ENCODE data around the gene RALBP1. TPM values are rescaled to one million over a fixed set of nuclear protein-coding genes. Genes with fewer than 3 reads are reported as not detected.

RALBP1 gene
- polyA plus RNA-seq, 1 experiment, result 45.2 TPM

DNA sequence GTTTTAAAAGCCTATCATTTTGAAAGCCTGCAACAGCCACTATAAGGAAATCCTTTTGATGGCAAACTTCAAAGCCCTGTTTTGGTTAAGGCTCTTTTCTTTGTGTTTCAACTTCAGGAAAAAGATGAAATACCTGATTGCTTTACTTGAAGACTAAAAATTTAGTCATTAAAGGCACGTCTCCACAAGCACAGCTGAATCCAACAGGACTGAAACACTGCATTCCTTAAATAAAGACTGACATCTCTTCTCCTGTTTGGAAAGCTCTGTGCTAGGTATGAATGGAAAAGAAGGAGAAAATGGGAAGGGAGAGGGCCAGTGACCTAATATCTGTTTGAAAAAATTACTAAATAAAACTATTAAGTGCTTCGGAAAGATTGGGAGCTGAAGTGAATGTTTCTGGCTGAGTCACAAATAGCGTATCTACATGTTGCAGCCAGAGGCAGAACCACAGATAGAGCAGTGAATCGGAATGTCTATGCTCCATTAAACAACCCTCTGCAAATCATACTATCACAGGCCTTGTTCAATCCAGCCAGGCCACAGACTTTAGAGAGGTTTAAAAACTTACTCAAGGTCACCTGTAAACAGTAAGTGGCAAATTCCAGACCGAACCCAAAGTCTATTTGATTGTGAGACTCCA, 21.1 kb upstream of the RALBP1 start:
- POLR2A ChIA-PET, result no interaction called here
- Histone ChIP-seq H3K27me3 (ENCODE audit: control insufficient read depth, insufficient read depth, low read length) (peaks cover 2% of the 10 kb centered on the region), H3K4me3 (ENCODE audit: low read depth, low read length) (no peak overlapping the region), H3K36me3 (ENCODE audit: control insufficient read depth, insufficient read depth, low read length) (no peaks in the 10 kb centered on the region)
- DNase-seq (ENCODE audit: low read depth), result no peak
- TF ChIP-seq, protein P1, sequence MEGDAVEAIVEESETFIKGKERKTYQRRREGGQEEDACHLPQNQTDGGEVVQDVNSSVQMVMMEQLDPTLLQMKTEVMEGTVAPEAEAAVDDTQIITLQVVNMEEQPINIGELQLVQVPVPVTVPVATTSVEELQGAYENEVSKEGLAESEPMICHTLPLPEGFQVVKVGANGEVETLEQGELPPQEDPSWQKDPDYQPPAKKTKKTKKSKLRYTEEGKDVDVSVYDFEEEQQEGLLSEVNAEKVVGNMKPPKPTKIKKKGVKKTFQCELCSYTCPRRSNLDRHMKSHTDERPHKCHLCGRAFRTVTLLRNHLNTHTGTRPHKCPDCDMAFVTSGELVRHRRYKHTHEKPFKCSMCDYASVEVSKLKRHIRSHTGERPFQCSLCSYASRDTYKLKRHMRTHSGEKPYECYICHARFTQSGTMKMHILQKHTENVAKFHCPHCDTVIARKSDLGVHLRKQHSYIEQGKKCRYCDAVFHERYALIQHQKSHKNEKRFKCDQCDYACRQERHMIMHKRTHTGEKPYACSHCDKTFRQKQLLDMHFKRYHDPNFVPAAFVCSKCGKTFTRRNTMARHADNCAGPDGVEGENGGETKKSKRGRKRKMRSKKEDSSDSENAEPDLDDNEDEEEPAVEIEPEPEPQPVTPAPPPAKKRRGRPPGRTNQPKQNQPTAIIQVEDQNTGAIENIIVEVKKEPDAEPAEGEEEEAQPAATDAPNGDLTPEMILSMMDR (IDR thresholded peaks at IDR 0.05; ENCODE audit: insufficient read depth, low read depth, low read length), result no peak
- CTCF ChIA-PET, result interaction anchor here (1.6 kb wide), 1 partner anchor 10 kb away, joined by 4 read pairs; no protein-coding TSS in a partner anchor

DNA sequence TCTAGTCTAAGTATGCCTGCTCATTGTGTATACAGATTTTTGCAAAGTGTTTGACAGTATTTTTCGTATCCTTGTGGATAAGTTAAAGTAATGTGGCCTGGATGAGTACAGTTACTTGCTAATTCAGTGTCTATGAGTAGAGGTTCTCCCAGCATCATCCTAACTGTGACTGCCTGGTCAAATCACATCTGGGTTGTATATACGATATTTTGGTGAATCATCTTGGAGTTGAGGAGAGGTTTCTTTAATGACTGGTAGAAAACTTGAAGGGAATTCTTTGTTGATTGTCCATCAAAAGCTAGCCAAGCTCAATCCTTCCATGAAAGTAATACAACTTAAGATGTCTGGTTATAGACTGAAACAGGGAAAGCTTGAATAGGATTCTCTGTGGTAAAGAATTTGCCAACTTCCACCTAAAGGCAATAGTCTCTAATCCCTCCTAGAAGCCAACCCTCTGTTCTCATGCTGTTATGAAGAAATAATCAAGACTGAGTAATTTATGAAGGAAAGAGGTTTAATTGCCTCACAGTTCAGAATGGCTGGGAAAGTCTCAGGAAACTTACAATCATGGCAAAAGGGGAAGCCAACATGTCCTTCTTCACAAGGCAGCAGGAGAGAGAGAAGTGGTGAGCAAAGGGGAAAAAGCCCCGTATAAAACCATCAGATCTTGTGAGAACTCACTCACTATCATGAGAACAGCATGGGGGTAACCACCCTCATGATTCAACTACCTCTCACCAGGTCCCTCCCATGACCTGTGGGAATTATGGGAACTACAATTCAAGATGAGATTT, 19.4 kb upstream of the RALBP1 start:
- TF ChIP-seq, protein P1 (IDR thresholded peaks at IDR 0.05; ENCODE audit: insufficient read depth, low read depth, low read length), result no peak
- Histone ChIP-seq H3K36me3 (ENCODE audit: control insufficient read depth, insufficient read depth, low read length) (no peaks in the 10 kb centered on the region), H3K4me3 (ENCODE audit: low read depth, low read length) (no peak overlapping the region), H3K27me3 (ENCODE audit: control insufficient read depth, insufficient read depth, low read length) (peaks cover under 1% of the 10 kb centered on the region; the same call in 1 of the 2 replicates)
- POLR2A ChIA-PET, result no interaction called here
- DNase-seq (ENCODE audit: low read depth), result no peak
- CTCF ChIA-PET, result interaction anchor here (0.6 kb wide), 1 partner anchor 82 kb away, joined by 3 read pairs; no protein-coding TSS in a partner anchor

DNA sequence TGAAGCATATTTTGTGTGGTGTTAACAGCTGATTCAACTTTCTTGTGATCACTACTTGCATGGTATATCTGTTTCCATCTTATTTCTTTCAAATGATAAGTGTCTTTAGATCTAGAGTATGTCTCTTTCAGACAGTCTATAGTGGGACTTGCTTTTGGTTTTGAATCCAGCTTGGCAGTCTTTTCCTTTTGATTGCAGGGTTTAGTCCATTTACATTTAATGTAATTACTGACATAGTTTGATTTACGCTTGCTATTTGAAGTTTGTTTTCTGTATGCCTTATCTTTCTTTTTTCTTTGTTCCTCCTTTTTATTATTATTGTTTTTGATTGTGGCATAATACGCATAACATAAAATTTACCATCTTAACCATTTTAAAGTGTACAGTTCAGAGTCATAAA, 9.2 kb upstream of the RALBP1 start:
- ChIA-PET POLR2A (no interaction called here), CTCF (interaction anchor here (0.6 kb wide), 1 partner anchor 1463 kb away, joined by 3 read pairs; no protein-coding TSS in a partner anchor)
- 0 out of 2 replicates have a peak, but pooled peaks cover 2% of the 10 kb centered on the region for H3K27me3 ChIP-seq (ENCODE audit: control insufficient read depth, insufficient read depth, low read length)
- no peaks in the 10 kb centered on the region for H3K36me3 ChIP-seq (ENCODE audit: control insufficient read depth, insufficient read depth, low read length)
- DNase-seq (ENCODE audit: low read depth), result no peak
- H3K4me3 ChIP-seq (ENCODE audit: low read depth, low read length), result no peak overlapping the region
- TF ChIP-seq, protein P1 (IDR thresholded peaks at IDR 0.05; ENCODE audit: insufficient read depth, low read depth, low read length), result no peak

DNA sequence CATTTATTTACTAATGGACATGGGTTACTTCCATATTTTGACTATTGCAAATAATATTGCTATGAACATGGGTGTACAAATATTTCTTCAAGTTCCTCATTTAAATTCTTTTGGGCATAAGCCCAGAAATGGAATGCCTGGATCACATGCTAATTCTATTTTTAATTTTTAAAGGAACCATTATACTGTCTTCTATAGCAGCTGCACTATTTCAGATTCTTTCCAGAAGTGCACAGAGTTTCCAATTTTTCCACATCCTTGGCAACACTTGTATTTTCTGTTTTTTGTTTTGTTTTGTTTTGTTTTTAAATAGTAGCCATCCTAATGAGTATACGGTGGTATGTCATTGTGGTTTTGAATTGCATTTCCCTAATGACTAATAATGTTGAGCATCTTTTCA, 8.5 kb upstream of the RALBP1 start:
- Histone ChIP-seq H3K4me3 (ENCODE audit: low read depth, low read length) (no peak overlapping the region), H3K36me3 (ENCODE audit: control insufficient read depth, insufficient read depth, low read length) (no peaks in the 10 kb centered on the region), H3K27me3 (ENCODE audit: control insufficient read depth, insufficient read depth, low read length) (0 out of 2 replicates have a peak, but pooled peaks cover 2% of the 10 kb centered on the region)
- CTCF ChIA-PET, result no interaction called here
- TF ChIP-seq, protein P1 (IDR thresholded peaks at IDR 0.05; ENCODE audit: insufficient read depth, low read depth, low read length), result no peak
- DNase-seq (ENCODE audit: low read depth), result no peak
- POLR2A ChIA-PET, result no interaction called here

DNA sequence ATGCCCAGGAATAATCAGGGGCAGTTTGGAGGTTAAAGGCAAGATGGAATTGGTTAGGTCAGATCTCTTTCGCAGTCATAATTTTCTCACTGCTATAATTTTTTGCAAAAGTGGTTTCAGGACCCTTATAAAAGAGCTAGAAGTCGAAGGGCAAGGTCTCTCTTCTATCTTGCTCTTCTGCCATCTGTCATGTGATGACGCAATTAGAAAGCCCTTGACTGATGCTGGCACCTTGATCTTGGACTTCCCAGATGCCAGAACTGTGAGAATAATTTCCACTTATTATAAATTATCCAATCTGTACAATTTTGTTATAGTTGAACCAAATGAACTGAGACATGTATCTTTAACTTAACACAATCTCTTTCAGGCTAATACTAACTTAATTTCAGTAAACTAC, 6.3 kb upstream of the RALBP1 start:
- no peaks in the 10 kb centered on the region for H3K36me3 ChIP-seq (ENCODE audit: control insufficient read depth, insufficient read depth, low read length)
- CTCF ChIA-PET, result interaction anchor here (1.0 to 1.2 kb wide), 2 partner anchors 22 to 35 kb away, joined by 3 read pairs; no protein-coding TSS in a partner anchor
- no peaks in the 10 kb centered on the region for H3K27me3 ChIP-seq (ENCODE audit: control insufficient read depth, insufficient read depth, low read length)
- no peak for DNase-seq (ENCODE audit: low read depth)
- POLR2A ChIA-PET, result no interaction called here
- TF ChIP-seq, protein P1 (IDR thresholded peaks at IDR 0.05; ENCODE audit: insufficient read depth, low read depth, low read length), result no peak
- no peak overlapping the region for H3K4me3 ChIP-seq (ENCODE audit: low read depth, low read length)
